Measurements from ENCODE around the gene COTL1. TPM values are rescaled to one million over a fixed set of nuclear protein-coding genes. Genes with fewer than 3 reads are reported as not detected.
A peak's percentile ranks its signal among the peaks of the same experiment; 100 is the strongest.
"Not testable (repeated sequence)": the region's sequence is repeated elsewhere in the genome, so short reads cannot be mapped to it uniquely, and the experiment has no call there.

The COTL1 gene
- total RNA-seq, 1 donor: 134 TPM

DNA sequence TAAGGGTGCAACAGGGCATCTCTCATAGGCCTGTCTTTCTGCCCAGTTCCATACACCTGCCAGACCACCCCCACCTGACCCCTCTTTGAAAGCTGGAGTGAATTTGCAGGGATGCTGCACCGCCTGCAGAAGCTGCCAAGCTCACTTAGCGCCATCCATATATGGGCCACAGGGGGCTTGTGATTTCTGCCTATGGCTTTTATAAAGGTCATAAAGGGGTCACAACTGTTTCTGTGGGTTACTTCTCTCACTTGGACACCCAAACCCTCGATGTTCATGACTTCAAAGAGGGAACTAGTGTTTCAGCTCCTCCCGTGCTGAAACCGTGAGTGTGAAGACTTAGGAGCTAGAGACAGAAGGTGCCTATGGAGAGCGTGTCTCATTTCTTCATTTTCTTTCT, 89.6 kb downstream of the COTL1 start:
- TF ChIP-seq, protein P1, sequence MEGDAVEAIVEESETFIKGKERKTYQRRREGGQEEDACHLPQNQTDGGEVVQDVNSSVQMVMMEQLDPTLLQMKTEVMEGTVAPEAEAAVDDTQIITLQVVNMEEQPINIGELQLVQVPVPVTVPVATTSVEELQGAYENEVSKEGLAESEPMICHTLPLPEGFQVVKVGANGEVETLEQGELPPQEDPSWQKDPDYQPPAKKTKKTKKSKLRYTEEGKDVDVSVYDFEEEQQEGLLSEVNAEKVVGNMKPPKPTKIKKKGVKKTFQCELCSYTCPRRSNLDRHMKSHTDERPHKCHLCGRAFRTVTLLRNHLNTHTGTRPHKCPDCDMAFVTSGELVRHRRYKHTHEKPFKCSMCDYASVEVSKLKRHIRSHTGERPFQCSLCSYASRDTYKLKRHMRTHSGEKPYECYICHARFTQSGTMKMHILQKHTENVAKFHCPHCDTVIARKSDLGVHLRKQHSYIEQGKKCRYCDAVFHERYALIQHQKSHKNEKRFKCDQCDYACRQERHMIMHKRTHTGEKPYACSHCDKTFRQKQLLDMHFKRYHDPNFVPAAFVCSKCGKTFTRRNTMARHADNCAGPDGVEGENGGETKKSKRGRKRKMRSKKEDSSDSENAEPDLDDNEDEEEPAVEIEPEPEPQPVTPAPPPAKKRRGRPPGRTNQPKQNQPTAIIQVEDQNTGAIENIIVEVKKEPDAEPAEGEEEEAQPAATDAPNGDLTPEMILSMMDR (IDR thresholded peaks at IDR 0.05; ENCODE audit: insufficient read depth, low read length): no peak
- no peak for DNase-seq (ENCODE audit: low read depth)
- no peak overlapping the region for H3K4me3 ChIP-seq (ENCODE audit: low read depth, low read length)

DNA sequence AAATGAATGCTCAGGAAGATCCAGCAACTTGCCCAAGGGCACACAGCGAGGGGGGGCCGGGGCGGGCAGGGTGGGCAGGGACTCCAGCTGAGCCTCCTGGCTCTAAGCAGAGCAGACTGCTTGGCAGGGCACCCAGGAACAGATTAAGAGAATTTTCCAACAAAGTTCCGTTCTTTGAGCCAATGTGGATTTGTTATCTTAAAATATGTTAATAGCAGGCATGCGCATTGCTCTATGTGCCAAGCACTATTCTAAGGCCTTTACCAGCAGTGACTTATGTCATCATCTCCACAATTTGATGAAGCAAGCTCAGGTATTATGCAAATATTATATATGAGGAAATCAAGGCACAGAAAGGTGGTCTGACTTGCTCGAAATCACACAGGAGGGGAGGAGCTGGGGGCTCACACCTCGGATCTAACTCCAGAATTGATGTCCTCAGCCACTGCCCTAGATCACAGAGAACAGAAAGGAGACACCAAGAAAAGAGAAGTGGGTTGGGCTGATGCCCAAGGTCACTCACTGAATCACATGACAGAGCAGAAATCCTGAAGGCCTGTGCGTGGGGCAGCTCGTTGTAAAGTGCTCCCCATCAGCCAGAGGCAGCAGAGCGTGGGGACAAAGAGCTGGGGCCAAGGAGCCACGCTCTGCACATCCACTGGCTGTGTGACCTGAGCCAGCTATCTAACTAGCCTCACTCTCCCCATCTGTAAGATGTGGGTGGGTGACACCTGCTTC, 90.2 kb downstream of the COTL1 start:
- peak; percentile 69 for DNase-seq (ENCODE audit: low read depth)
- no peak overlapping the region for H3K4me3 ChIP-seq (ENCODE audit: low read depth, low read length)
- TF ChIP-seq, protein P1 (IDR thresholded peaks at IDR 0.05; ENCODE audit: insufficient read depth, low read length): no peak

GRCh38 chr16:84526794-84527531, 90.9 kb downstream of the COTL1 start:
- H3K4me3 ChIP-seq (ENCODE audit: low read depth, low read length): no peak overlapping the region
- DNase-seq (ENCODE audit: low read depth): peak; percentile 73
- TF ChIP-seq, protein P1 (IDR thresholded peaks at IDR 0.05; ENCODE audit: insufficient read depth, low read length): no peak

DNA sequence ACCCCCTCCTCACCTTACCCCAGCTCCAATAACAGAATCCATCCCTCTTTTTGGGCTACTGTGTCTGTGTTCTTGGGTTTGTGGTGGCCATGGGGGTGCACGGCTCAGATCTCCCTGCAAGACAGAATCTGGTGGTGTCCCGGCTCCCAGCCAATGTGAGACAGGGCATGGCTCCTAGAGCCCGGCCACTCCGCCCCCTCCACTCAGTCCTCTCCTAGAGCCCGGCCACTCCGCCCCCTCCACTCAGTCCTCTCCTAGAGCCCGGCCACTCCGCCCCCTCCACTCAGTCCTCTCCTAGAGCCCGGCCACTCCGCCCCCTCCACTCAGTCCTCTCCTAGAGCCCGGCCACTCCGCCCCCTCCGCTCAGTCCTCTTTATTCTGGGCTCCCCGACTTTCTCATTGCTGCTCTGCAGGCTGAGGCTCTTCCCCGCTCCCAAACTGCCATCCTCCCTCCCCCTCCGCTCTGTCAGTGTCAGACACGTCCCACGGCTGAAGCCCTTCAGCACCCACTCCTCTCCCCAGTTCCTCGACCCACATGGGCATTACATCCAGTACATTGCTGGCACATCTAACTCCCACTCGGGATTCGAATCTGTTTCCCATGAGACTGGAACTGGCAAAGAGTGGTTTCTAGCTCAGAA, 92.8 kb downstream of the COTL1 start:
- DNase-seq (ENCODE audit: low read depth); H3K4me3 ChIP-seq (ENCODE audit: low read depth, low read length): not testable (repeated sequence)

GRCh38 chr16:84524346-84524920, 93.4 kb downstream of the COTL1 start:
- no peak for DNase-seq (ENCODE audit: low read depth)
- no peak overlapping the region for H3K4me3 ChIP-seq (ENCODE audit: low read depth, low read length)
- TF ChIP-seq, protein P1 (IDR thresholded peaks at IDR 0.05; ENCODE audit: insufficient read depth, low read length): no peak

DNA sequence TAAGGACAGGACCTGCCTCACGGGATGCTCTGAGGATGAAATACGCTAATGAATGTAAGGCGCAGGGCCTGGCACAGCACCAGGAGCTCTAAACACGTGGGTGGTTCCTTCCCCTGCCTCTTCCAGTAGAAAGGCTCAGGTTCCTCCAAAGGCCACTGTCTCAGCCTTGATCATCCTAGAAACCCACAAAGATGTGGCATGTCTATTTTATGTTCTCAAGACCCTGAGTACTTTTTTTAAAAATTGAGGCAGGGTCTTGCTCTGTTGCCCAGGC, 96.4 kb downstream of the COTL1 start:
- H3K4me3 ChIP-seq (ENCODE audit: low read depth, low read length): no peak overlapping the region
- TF ChIP-seq, protein P1 (IDR thresholded peaks at IDR 0.05; ENCODE audit: insufficient read depth, low read length): no peak
- DNase-seq (ENCODE audit: low read depth): no peak

All from fibroblast of the aortic adventitia (primary cell).